A673 (cell line): Measurements from ENCODE around the gene RSPRY1.

Experiments used
- EZH2 ChIP-seq: fragments of 200-600 bp; sonication (generic); IDR thresholded peaks from 2 replicates; pipeline ENCODE4 v1.6.1; 2017; ENCODE audit warnings: borderline replicate concordance, low read depth, mild to moderate bottlenecking, mixed read lengths, antibody characterized with exemption, low read length; ENCODE audit not compliant: poor library complexity, severe bottlenecking
- TF ChIP-seq, protein P1 (sequence below): fragments of 300-800, 200-600 bp; sonication (generic); conservative IDR thresholded peaks from 2 replicates; pipeline ENCODE4 v1.5.1; 2017; ENCODE audit warnings: low read depth, mild to moderate bottlenecking, antibody characterized with exemption, low read length, moderate library complexity, mixed read lengths

DNA sequence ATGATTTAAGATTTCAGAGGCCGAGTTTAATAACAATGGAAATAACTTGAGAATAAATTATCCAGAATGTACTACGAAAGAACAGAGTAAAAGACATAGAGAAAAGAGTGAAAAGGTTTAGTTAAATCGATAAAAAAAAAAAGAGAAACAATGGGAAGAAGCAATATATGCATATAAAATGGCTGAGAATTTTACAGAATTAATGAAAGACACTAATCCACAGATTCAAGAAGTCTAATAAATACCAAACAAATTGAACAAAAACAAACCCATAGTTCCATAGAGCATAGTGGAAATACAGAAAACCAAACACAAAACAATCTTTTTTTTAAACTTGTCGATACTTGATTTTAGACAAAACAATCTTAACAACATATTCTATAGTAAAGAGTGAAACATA, 2.0 kb upstream of the RSPRY1 start:
- TF ChIP-seq, protein P1, sequence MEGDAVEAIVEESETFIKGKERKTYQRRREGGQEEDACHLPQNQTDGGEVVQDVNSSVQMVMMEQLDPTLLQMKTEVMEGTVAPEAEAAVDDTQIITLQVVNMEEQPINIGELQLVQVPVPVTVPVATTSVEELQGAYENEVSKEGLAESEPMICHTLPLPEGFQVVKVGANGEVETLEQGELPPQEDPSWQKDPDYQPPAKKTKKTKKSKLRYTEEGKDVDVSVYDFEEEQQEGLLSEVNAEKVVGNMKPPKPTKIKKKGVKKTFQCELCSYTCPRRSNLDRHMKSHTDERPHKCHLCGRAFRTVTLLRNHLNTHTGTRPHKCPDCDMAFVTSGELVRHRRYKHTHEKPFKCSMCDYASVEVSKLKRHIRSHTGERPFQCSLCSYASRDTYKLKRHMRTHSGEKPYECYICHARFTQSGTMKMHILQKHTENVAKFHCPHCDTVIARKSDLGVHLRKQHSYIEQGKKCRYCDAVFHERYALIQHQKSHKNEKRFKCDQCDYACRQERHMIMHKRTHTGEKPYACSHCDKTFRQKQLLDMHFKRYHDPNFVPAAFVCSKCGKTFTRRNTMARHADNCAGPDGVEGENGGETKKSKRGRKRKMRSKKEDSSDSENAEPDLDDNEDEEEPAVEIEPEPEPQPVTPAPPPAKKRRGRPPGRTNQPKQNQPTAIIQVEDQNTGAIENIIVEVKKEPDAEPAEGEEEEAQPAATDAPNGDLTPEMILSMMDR = no peak
- no peak for TF ChIP-seq EZH2
